SK-N-SH (cell line): Measurements from ENCODE around the gene ZNF22. TPM values are rescaled to one million over a fixed set of nuclear protein-coding genes. Genes with fewer than 3 reads are reported as not detected.

Experiments
- CTCF ChIA-PET: fragments of 300-600, 350-600 bp; formaldehyde crosslinking; extraction: SDS; loops from one replicate; lab custom pipeline; 2021; lab: Yijun Ruan, JAX
- POLR2A ChIA-PET: fragments of 350-600 bp; sonication (Branson Sonifier 250); formaldehyde crosslinking; extraction: SDS; loops from one replicate; lab custom pipeline; 2020; ENCODE audit warnings: antibody characterized with exemption, inconsistent platforms; lab: Yijun Ruan, JAX
- DNase-seq: peaks from one replicate; pipeline ENCODE4 v3.0.0; 2012
- H2AFZ ChIP-seq: fragments of 200-600 bp; sonication (generic); 2 replicates; pipeline ENCODE4 v1.8.1; 2016; ENCODE audit warnings: antibody characterized with exemption, mild to moderate bottlenecking, low read depth
- H3F3A ChIP-seq: fragments of 200-600 bp; sonication (generic); replicated peaks from 2 replicates; pipeline ENCODE3; 2016; ENCODE audit warnings: antibody characterized with exemption, mild to moderate bottlenecking; ENCODE audit not compliant: insufficient read depth
- H3K27ac ChIP-seq, 2 experiments: fragments of 200-500 bp in 1 of 2; fragments of 200-600 bp in 1 of 2; sonication (Bioruptor generic) in 1 of 2; sonication (generic), shearing (Covaris generic) in 1 of 2; 2 replicates each; pipeline versions ENCODE4 v1.5.1 to v1.6.1; 2014 to 2016; ENCODE audit warnings: low read depth in 2 of 2, inconsistent platforms in 1 of 2, low read length in 1 of 2, mild to moderate bottlenecking in 1 of 2, mixed read lengths in 1 of 2
- H3K27me3 ChIP-seq: fragments of 200-600 bp; sonication (generic), shearing (Covaris generic); 2 replicates; pipeline ENCODE4 v1.6.1; 2016; ENCODE audit warnings: mixed run types; ENCODE audit not compliant: insufficient read depth
- H3K36me3 ChIP-seq, 2 experiments: fragments of 200-500 bp in 1 of 2; fragments of 200-600 bp in 1 of 2; sonication (Bioruptor generic) in 1 of 2; sonication (generic) in 1 of 2; replicated peaks in 1 of 2; 2 replicates each; pipeline versions ENCODE3 to v1.5.1; 2014 to 2016; ENCODE audit warnings: low read length in 1 of 2, mild to moderate bottlenecking in 1 of 2; ENCODE audit not compliant: insufficient read depth in 2 of 2, control insufficient read depth in 1 of 2
- H3K4me1 ChIP-seq, 2 experiments: fragments of 200-500 bp in 1 of 2; fragments of 200-600 bp in 1 of 2; sonication (Bioruptor generic) in 1 of 2; sonication (generic), shearing (Covaris generic) in 1 of 2; 2 replicates each; pipeline versions ENCODE4 v1.5.1 to v1.6.1; 2014 to 2016; ENCODE audit warnings: low read depth in 1 of 2, low read length in 1 of 2, mixed run types in 1 of 2; ENCODE audit not compliant: insufficient read depth in 2 of 2, control insufficient read depth in 1 of 2
- H3K4me2 ChIP-seq: fragments of 200-600 bp; sonication (generic), shearing (Covaris generic); 2 replicates; pipeline ENCODE4 v1.6.1; 2017; ENCODE audit warnings: mixed run types
- H3K4me3 ChIP-seq, 2 experiments: fragments of 200-500 bp in 1 of 2; fragments of 200-600 bp in 1 of 2; sonication (Bioruptor generic) in 1 of 2; sonication (generic), shearing (Covaris generic) in 1 of 2; 2 replicates each; pipeline versions ENCODE4 v1.5.1 to v1.8.1; 2014 to 2016; ENCODE audit warnings: low read depth in 2 of 2, inconsistent platforms in 1 of 2, low read length in 1 of 2, mild to moderate bottlenecking in 1 of 2, mixed read lengths in 1 of 2, moderate library complexity in 1 of 2
- H3K79me2 ChIP-seq: fragments of 200-600 bp; sonication (generic); 2 replicates; pipeline ENCODE4 v1.8.1; 2017; ENCODE audit warnings: mild to moderate bottlenecking; ENCODE audit not compliant: insufficient read depth
- H3K9ac ChIP-seq: fragments of 200-600 bp; sonication (generic); 2 replicates; pipeline ENCODE4 v1.6.1; 2017; ENCODE audit warnings: mixed run types
- H3K9me2 ChIP-seq: fragments of 200-600 bp; sonication (generic); 2 replicates; pipeline ENCODE4 v1.6.1; 2017; ENCODE audit warnings: mixed run types
- H3K9me3 ChIP-seq: fragments of 200-600 bp; sonication (generic); 2 replicates; pipeline ENCODE4 v1.6.1; 2017; ENCODE audit warnings: mixed run types, mild to moderate bottlenecking, moderate library complexity
- H4K20me1 ChIP-seq: fragments of 200-600 bp; sonication (generic); 2 replicates; pipeline ENCODE4 v1.6.1; 2017; ENCODE audit warnings: mild to moderate bottlenecking, mixed run types; ENCODE audit not compliant: insufficient read depth
- EZH2phosphoT487 ChIP-seq: fragments of 200-600 bp; sonication (generic); IDR thresholded peaks from 2 replicates; pipeline ENCODE4 v1.6.1; 2017; ENCODE audit warnings: low read depth, mixed run types, mild to moderate bottlenecking, antibody characterized with exemption, moderate library complexity, borderline replicate concordance
- GABPA ChIP-seq: IDR thresholded peaks from 2 replicates; pipeline ENCODE4 v1.4.0; 2012; ENCODE audit warnings: low read depth, mild to moderate bottlenecking
- JUND ChIP-seq: IDR thresholded peaks from 2 replicates; pipeline ENCODE4 v1.4.0; 2012
- RAD21 ChIP-seq: IDR thresholded peaks from 2 replicates; pipeline ENCODE4 v1.6.1; 2012; ENCODE audit warnings: mild to moderate bottlenecking, low read length
- TAF1 ChIP-seq: IDR thresholded peaks from 2 replicates; pipeline ENCODE4 v1.6.1; 2012; ENCODE audit warnings: low read depth, mild to moderate bottlenecking, low read length, moderate library complexity, borderline replicate concordance
- TCF12 ChIP-seq: IDR thresholded peaks from 2 replicates; pipeline ENCODE4 v1.4.0; 2012
- WGBS: methylation state at CpG from one replicate; pipeline ENCODE4 v1.1.6; 2017; ENCODE audit warnings: low lambda C conversion rate; 5-methylcytosine and 5-hydroxymethylcytosine counted together
- polyA plus RNA-seq, 3 experiments: library from polyadenylated mRNA; depleted of rRNA; stranded (reverse); fragments of >200 nt; gene quantifications; 2 replicates each; pipeline ENCODE4 v1.2.3, GENCODE V29; 2012
- TF ChIP-seq, protein P1 (sequence below): fragments of 150-350 bp; IDR thresholded peaks from 2 replicates; pipeline ENCODE4 v1.6.1; 2016; ENCODE audit warnings: mild to moderate bottlenecking, low read depth, low read length
- TF ChIP-seq, protein P2 (sequence below): fragments of 200-600 bp; sonication (generic); IDR thresholded peaks from 2 replicates; pipeline ENCODE4 v1.6.1; 2017; ENCODE audit warnings: antibody characterized with exemption, mild to moderate bottlenecking, moderate library complexity
- TF ChIP-seq, protein P3 (sequence below): IDR thresholded peaks from 2 replicates; pipeline ENCODE4 v1.4.0; 2012; ENCODE audit warnings: low read depth
- TF ChIP-seq, protein P4 (sequence below): IDR thresholded peaks from 2 replicates; pipeline ENCODE4 v1.4.0; 2012; ENCODE audit warnings: low read depth, borderline replicate concordance
- TF ChIP-seq, protein P5 (sequence below): IDR thresholded peaks from 2 replicates; pipeline ENCODE4; 2012

Gene ZNF22
- polyA plus RNA-seq, 1 of the 3 experiments (the other 2 are of a cell fraction) = 10.2 TPM

GRCh38 chr10:44990965-44991364 lies 9.8 kb upstream of the ZNF22 start:
- Histone ChIP-seq H3K79me2 (no peaks in the 10 kb centered on the region), H3K27me3 (no peaks in the 10 kb centered on the region), H4K20me1 (no peaks in the 10 kb centered on the region), H3F3A (no peaks in the 10 kb centered on the region), H3K4me1 (no peaks in the 10 kb centered on the region), H3K4me2 (no peak overlapping the region), H3K36me3 (no peaks in the 10 kb centered on the region), H3K27ac (no peak overlapping the region), H3K9me3 (no peaks in the 10 kb centered on the region), H3K9ac (no peak overlapping the region), H3K9me2 (no peaks in the 10 kb centered on the region), H3K4me3 (no peak overlapping the region), H2AFZ (no peak overlapping the region)
- TF ChIP-seq, protein P1, sequence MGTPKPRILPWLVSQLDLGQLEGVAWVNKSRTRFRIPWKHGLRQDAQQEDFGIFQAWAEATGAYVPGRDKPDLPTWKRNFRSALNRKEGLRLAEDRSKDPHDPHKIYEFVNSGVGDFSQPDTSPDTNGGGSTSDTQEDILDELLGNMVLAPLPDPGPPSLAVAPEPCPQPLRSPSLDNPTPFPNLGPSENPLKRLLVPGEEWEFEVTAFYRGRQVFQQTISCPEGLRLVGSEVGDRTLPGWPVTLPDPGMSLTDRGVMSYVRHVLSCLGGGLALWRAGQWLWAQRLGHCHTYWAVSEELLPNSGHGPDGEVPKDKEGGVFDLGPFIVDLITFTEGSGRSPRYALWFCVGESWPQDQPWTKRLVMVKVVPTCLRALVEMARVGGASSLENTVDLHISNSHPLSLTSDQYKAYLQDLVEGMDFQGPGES = no peak
- TF ChIP-seq, protein P2, sequence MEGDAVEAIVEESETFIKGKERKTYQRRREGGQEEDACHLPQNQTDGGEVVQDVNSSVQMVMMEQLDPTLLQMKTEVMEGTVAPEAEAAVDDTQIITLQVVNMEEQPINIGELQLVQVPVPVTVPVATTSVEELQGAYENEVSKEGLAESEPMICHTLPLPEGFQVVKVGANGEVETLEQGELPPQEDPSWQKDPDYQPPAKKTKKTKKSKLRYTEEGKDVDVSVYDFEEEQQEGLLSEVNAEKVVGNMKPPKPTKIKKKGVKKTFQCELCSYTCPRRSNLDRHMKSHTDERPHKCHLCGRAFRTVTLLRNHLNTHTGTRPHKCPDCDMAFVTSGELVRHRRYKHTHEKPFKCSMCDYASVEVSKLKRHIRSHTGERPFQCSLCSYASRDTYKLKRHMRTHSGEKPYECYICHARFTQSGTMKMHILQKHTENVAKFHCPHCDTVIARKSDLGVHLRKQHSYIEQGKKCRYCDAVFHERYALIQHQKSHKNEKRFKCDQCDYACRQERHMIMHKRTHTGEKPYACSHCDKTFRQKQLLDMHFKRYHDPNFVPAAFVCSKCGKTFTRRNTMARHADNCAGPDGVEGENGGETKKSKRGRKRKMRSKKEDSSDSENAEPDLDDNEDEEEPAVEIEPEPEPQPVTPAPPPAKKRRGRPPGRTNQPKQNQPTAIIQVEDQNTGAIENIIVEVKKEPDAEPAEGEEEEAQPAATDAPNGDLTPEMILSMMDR = no peak
- TF ChIP-seq, protein P3, sequence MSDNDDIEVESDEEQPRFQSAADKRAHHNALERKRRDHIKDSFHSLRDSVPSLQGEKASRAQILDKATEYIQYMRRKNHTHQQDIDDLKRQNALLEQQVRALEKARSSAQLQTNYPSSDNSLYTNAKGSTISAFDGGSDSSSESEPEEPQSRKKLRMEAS = no peak
- TF ChIP-seq, protein P4, sequence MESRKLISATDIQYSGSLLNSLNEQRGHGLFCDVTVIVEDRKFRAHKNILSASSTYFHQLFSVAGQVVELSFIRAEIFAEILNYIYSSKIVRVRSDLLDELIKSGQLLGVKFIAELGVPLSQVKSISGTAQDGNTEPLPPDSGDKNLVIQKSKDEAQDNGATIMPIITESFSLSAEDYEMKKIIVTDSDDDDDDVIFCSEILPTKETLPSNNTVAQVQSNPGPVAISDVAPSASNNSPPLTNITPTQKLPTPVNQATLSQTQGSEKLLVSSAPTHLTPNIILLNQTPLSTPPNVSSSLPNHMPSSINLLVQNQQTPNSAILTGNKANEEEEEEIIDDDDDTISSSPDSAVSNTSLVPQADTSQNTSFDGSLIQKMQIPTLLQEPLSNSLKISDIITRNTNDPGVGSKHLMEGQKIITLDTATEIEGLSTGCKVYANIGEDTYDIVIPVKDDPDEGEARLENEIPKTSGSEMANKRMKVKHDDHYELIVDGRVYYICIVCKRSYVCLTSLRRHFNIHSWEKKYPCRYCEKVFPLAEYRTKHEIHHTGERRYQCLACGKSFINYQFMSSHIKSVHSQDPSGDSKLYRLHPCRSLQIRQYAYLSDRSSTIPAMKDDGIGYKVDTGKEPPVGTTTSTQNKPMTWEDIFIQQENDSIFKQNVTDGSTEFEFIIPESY = no peak
- TF ChIP-seq, protein P5, sequence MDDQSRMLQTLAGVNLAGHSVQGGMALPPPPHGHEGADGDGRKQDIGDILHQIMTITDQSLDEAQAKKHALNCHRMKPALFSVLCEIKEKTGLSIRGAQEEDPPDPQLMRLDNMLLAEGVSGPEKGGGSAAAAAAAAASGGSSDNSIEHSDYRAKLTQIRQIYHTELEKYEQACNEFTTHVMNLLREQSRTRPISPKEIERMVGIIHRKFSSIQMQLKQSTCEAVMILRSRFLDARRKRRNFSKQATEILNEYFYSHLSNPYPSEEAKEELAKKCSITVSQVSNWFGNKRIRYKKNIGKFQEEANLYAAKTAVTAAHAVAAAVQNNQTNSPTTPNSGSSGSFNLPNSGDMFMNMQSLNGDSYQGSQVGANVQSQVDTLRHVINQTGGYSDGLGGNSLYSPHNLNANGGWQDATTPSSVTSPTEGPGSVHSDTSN = no peak
- TF ChIP-seq GABPA (no peak), RAD21 (no peak), EZH2phosphoT487 (no peak), JUND (no peak), TAF1 (no peak), TCF12 (no peak)
- 93% methylated on average over 6 of the region's 7 CpGs for WGBS
- CTCF ChIA-PET = interaction anchor here (0.8 to 4.5 kb wide), 3 partner anchors 11 to 59 kb away, joined by 3 to 22 read pairs (median 4); no protein-coding TSS in a partner anchor
- DNase-seq = no peak
- POLR2A ChIA-PET = no interaction called here
